ENCODE data around the gene CEP112.

DNA sequence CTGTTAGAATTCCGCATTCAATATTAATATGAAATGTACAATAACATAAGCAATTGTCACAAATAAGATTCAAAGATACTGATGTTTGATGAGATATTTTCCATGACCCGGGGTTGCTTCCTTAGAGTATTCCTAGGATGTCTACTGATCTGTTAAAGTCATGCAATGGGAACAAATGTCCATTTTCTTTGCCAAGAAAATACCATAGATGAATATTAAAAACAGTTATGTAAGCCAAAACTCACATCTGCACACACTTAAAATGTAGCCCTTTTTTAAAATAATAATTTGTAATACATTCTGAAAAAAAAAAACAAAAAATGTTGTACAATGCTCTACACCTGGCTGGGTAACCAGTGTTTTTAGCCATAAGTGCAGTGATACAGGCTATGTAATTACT lies 371.1 kb downstream of the CEP112 start:
- TF ChIP-seq, protein P1, sequence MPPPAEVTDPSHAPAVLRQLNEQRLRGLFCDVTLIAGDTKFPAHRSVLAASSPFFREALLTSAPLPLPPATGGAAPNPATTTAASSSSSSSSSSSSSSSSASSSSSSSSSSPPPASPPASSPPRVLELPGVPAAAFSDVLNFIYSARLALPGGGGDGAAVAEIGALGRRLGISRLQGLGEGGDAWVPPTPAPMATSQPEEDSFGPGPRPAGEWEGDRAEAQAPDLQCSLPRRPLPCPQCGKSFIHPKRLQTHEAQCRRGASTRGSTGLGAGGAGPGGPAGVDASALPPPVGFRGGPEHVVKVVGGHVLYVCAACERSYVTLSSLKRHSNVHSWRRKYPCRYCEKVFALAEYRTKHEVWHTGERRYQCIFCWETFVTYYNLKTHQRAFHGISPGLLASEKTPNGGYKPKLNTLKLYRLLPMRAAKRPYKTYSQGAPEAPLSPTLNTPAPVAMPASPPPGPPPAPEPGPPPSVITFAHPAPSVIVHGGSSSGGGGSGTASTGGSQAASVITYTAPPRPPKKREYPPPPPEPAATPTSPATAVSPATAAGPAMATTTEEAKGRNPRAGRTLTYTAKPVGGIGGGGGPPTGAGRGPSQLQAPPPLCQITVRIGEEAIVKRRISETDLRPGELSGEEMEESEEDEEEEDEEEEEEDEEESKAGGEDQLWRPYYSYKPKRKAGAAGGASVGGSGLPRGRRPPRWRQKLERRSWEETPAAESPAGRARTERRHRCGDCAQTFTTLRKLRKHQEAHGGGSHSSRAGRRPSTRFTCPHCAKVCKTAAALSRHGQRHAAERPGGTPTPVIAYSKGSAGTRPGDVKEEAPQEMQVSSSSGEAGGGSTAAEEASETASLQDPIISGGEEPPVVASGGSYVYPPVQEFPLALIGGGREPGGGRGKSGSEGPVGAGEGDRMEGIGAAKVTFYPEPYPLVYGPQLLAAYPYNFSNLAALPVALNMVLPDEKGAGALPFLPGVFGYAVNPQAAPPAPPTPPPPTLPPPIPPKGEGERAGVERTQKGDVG (CRISPR knock-in tag; IDR thresholded peaks at IDR 0.05; ENCODE audit: borderline replicate concordance): no peak
- TF ChIP-seq MAX (IDR thresholded peaks at IDR 0.05): no peak
- TF ChIP-seq SRSF9 (IDR thresholded peaks at IDR 0.05; ENCODE audit: borderline replicate concordance, insufficient read depth, low read depth, low read length, poor library complexity, severe bottlenecking): no peak
- TF ChIP-seq ZNF496 (CRISPR knock-in tag; IDR thresholded peaks at IDR 0.05; ENCODE audit: insufficient replicate concordance): no peak
- TF ChIP-seq DNMT1 (CRISPR knock-in tag; IDR thresholded peaks at IDR 0.05): no peak
- TF ChIP-seq CTCF (CRISPR knock-in tag; IDR thresholded peaks at IDR 0.05): no peak
- no peak for TF ChIP-seq KMT2A (CRISPR knock-in tag; IDR thresholded peaks at IDR 0.05)

Measured in HepG2 (cell line).